ENCODE results near the gene RACK1.

GRCh38 chr5:181235689-181236366 is 7.9 kb downstream of the RACK1 start:
- no peak for TF ChIP-seq POLR2A (IDR thresholded peaks at IDR 0.05)
- no peak for TF ChIP-seq POLR2AphosphoS5 (IDR thresholded peaks at IDR 0.05)
